ENCODE results near the gene FBXO10. TPM values are rescaled to one million over a fixed set of nuclear protein-coding genes. Genes with fewer than 3 reads are reported as not detected.

FBXO10 gene
- total RNA-seq, 2 experiments from 2014 or later: 0.81 to 2.3 TPM

- peaks cover 27% of the 10 kb centered on the region for H3K4me1 ChIP-seq (ENCODE audit: insufficient read depth, low read length)
- H3K4me3 ChIP-seq (ENCODE audit: low read length): no peak overlapping the region
- H3K36me3 Mint-ChIP-seq (ENCODE audit: low read depth): no peaks in the 10 kb centered on the region
- H3K27me3 Mint-ChIP-seq: no peaks in the 10 kb centered on the region
- H3K4me1 Mint-ChIP-seq (ENCODE audit: low read depth): peaks cover 10% of the 10 kb centered on the region
- no peaks in the 10 kb centered on the region for H3K9me3 ChIP-seq (ENCODE audit: control insufficient read depth in 1 of 2, insufficient read depth in 1 of 2, low read length in 2 of 2)
- CTCF ChIA-PET: no interaction called here
- intact Hi-C loops (cut with DNase I, micrococcal nuclease): no loop called here
- no peaks in the 10 kb centered on the region for H3K27me3 ChIP-seq (ENCODE audit: control insufficient read depth in 1 of 2, insufficient read depth in 2 of 2, low read length in 2 of 2)
- no peak overlapping the region for H3K27ac ChIP-seq (ENCODE audit: low read depth in 1 of 2, low read length in 2 of 2)
- no peak overlapping the region for H3K4me3 Mint-ChIP-seq
- ATAC-seq (ENCODE audit: poor library complexity): no peak
- H3K27ac Mint-ChIP-seq: no peak overlapping the region
- H3K36me3 ChIP-seq (ENCODE audit: insufficient read depth, low read length): no peaks in the 10 kb centered on the region
- no peak for TF ChIP-seq CTCF (IDR thresholded peaks at IDR 0.05)
- no peaks in the 10 kb centered on the region for H3K9me3 Mint-ChIP-seq
- DNase-seq: no peak
- POLR2A ChIA-PET: no interaction called here
These were observed 41.3 kb downstream of the FBXO10 start for GRCh38 chr9:37534901-37535300.

GRCh38 chr9:37534412-37534811 lies 41.8 kb downstream of the FBXO10 start:
- TF ChIP-seq CTCF (IDR thresholded peaks at IDR 0.05): no peak

GRCh38 chr9:37531699-37532098 lies 44.5 kb downstream of the FBXO10 start:
- CTCF ChIA-PET: no interaction called here
- peaks cover 18% of the 10 kb centered on the region for H3K4me1 Mint-ChIP-seq (ENCODE audit: low read depth)
- Histone ChIP-seq H3K9me3 (ENCODE audit: control insufficient read depth in 1 of 2, insufficient read depth in 1 of 2, low read length in 2 of 2) (no peaks in the 10 kb centered on the region), H3K4me1 (ENCODE audit: insufficient read depth, low read length) (peaks cover 47% of the 10 kb centered on the region), H3K4me3 (ENCODE audit: low read length) (peak overlapping the region; percentile 29), H3K36me3 (ENCODE audit: insufficient read depth, low read length) (no peaks in the 10 kb centered on the region), H3K27me3 (ENCODE audit: control insufficient read depth in 1 of 2, insufficient read depth in 2 of 2, low read length in 2 of 2) (no peaks in the 10 kb centered on the region), H3K27ac (ENCODE audit: low read depth in 1 of 2, low read length in 2 of 2) (peak overlapping the region in 1 of 2 donors; percentile 85)
- H3K27me3 Mint-ChIP-seq: no peaks in the 10 kb centered on the region
- peak; percentile 72 for ATAC-seq (ENCODE audit: poor library complexity)
- H3K36me3 Mint-ChIP-seq (ENCODE audit: low read depth): no peaks in the 10 kb centered on the region
- no peak for TF ChIP-seq CTCF (IDR thresholded peaks at IDR 0.05)
- peak in 13 of 14 experiments; percentile 15 to 87 (median 41) for DNase-seq
- no peaks in the 10 kb centered on the region for H3K9me3 Mint-ChIP-seq
- intact Hi-C loops (cut with DNase I, micrococcal nuclease): no loop called here
- peak overlapping the region; percentile 81 for H3K27ac Mint-ChIP-seq
- POLR2A ChIA-PET: no interaction called here
- no peak overlapping the region for H3K4me3 Mint-ChIP-seq

More at GRCh38 chr9:37534412-37534811, 41.8 kb downstream of the FBXO10 start:
- no peaks in the 10 kb centered on the region for H3K9me3 ChIP-seq (ENCODE audit: control insufficient read depth in 1 of 2, insufficient read depth in 1 of 2, low read length in 2 of 2)
- Mint-ChIP-seq H3K9me3 (no peaks in the 10 kb centered on the region), H3K4me3 (no peak overlapping the region), H3K27ac (no peak overlapping the region), H3K4me1 (ENCODE audit: low read depth) (peaks cover 12% of the 10 kb centered on the region), H3K36me3 (ENCODE audit: low read depth) (no peaks in the 10 kb centered on the region), H3K27me3 (no peaks in the 10 kb centered on the region)
- H3K27ac ChIP-seq (ENCODE audit: low read depth in 1 of 2, low read length in 2 of 2): no peak overlapping the region
- CTCF ChIA-PET: no interaction called here
- no peaks in the 10 kb centered on the region for H3K27me3 ChIP-seq (ENCODE audit: control insufficient read depth in 1 of 2, insufficient read depth in 2 of 2, low read length in 2 of 2)
- H3K4me1 ChIP-seq (ENCODE audit: insufficient read depth, low read length): peaks cover 32% of the 10 kb centered on the region
- no peak for DNase-seq
- H3K36me3 ChIP-seq (ENCODE audit: insufficient read depth, low read length): no peaks in the 10 kb centered on the region
- no peak for ATAC-seq (ENCODE audit: poor library complexity)
- no peak overlapping the region for H3K4me3 ChIP-seq (ENCODE audit: low read length)
- intact Hi-C loops (cut with DNase I, micrococcal nuclease): no loop called here
- POLR2A ChIA-PET: no interaction called here
